Liver (tissue), 9 donors: ENCODE data around the gene TMEM186. TPM values are rescaled to one million over a fixed set of nuclear protein-coding genes. Genes with fewer than 3 reads are reported as not detected.
A peak's percentile ranks its signal among the peaks of the same experiment; 100 is the strongest.

ENCODE experiments used
- DNase-seq: peaks from one replicate; pipeline ENCODE4 v3.0.0-alpha.2; 2017; ENCODE audit warnings: low spot score
- H3K27ac ChIP-seq, 2 donors: one replicate each; pipeline ENCODE4 v1.7.0; 2013; ENCODE audit warnings: inconsistent platforms in 2 of 2, low read length in 2 of 2, control low read depth in 1 of 2, low read depth in 1 of 2, mild to moderate bottlenecking in 1 of 2
- H3K27me3 ChIP-seq, 4 donors: one replicate each; pipeline versions ENCODE4 v1.6.1 to v1.7.0; 2013; ENCODE audit warnings: low read length in 3 of 4, inconsistent platforms in 1 of 4, mild to moderate bottlenecking in 1 of 4, moderate library complexity in 1 of 4; ENCODE audit not compliant: control insufficient read depth in 4 of 4, insufficient read depth in 4 of 4
- H3K36me3 ChIP-seq, 4 donors: one replicate each; pipeline versions ENCODE4 v1.6.1 to v1.7.0; 2013; ENCODE audit warnings: low read length in 3 of 4, mild to moderate bottlenecking in 3 of 4, low read depth in 1 of 4, moderate library complexity in 1 of 4; ENCODE audit not compliant: control insufficient read depth in 4 of 4, insufficient read depth in 3 of 4
- H3K4me1 ChIP-seq, 4 donors: one replicate each; pipeline versions ENCODE4 v1.6.1 to v1.7.0; 2013; ENCODE audit warnings: low read length in 3 of 4, mild to moderate bottlenecking in 3 of 4, moderate library complexity in 1 of 4; ENCODE audit not compliant: control insufficient read depth in 4 of 4, insufficient read depth in 4 of 4
- H3K4me3 ChIP-seq, 3 donors: one replicate each; pipeline versions ENCODE4 v1.6.1 to v1.7.0; 2013; ENCODE audit warnings: low read length in 3 of 3, control low read depth in 1 of 3, low read depth in 1 of 3, mild to moderate bottlenecking in 1 of 3
- H3K9ac ChIP-seq, 2 donors: one replicate each; pipeline ENCODE4 v1.7.0; 2013; ENCODE audit warnings: low read length in 2 of 2, mild to moderate bottlenecking in 2 of 2, moderate library complexity in 2 of 2, control low read depth in 1 of 2, low read depth in 1 of 2
- H3K9me3 ChIP-seq, 4 donors: one replicate each; pipeline versions ENCODE4 v1.6.1 to v1.7.0; 2013; ENCODE audit warnings: low read length in 3 of 4; ENCODE audit not compliant: control insufficient read depth in 4 of 4
- ATF3 ChIP-seq: IDR thresholded peaks from 2 replicates; pipeline ENCODE4 v1.6.1; 2016; ENCODE audit warnings: antibody characterized with exemption
- CTCF ChIP-seq: fragments of 150-350 bp; IDR thresholded peaks from 2 replicates; pipeline ENCODE4 v1.5.1; 2017; ENCODE audit warnings: improper control_type of control experiment, low read depth, low read length; ENCODE audit not compliant: missing input control
- EGR1 ChIP-seq, 2 donors: IDR thresholded peaks; 2 replicates each; pipeline ENCODE4 v1.6.1; 2016 to 2018; ENCODE audit warnings: antibody characterized with exemption in 2 of 2, low read depth in 2 of 2
- FOXA2 ChIP-seq: IDR thresholded peaks from 2 replicates; pipeline ENCODE4 v1.6.1; 2016; ENCODE audit warnings: antibody characterized with exemption
- GABPA ChIP-seq, 2 donors: IDR thresholded peaks in 1 of 2; conservative IDR thresholded peaks in 1 of 2; 2 replicates each; pipeline ENCODE4 v1.6.1; 2016; ENCODE audit warnings: antibody characterized with exemption in 2 of 2, mild to moderate bottlenecking in 1 of 2, moderate library complexity in 1 of 2
- HNF4G ChIP-seq: IDR thresholded peaks from 2 replicates; pipeline ENCODE4 v1.6.1; 2016; ENCODE audit warnings: antibody characterized with exemption
- JUND ChIP-seq, 2 donors: IDR thresholded peaks; 2 replicates each; pipeline ENCODE4 v1.6.1; 2016; ENCODE audit warnings: antibody characterized with exemption in 2 of 2
- MAX ChIP-seq: IDR thresholded peaks from 2 replicates; pipeline ENCODE4 v1.6.1; 2016; ENCODE audit warnings: antibody characterized with exemption
- NR2F2 ChIP-seq: IDR thresholded peaks from 2 replicates; pipeline ENCODE4 v1.6.1; 2016; ENCODE audit warnings: antibody characterized with exemption
- REST ChIP-seq: IDR thresholded peaks from 2 replicates; pipeline ENCODE4 v1.6.1; 2016; ENCODE audit warnings: antibody characterized with exemption, mild to moderate bottlenecking
- SP1 ChIP-seq: IDR thresholded peaks from 2 replicates; pipeline ENCODE4 v1.6.1; 2018; ENCODE audit warnings: antibody characterized with exemption, mild to moderate bottlenecking
- TAF1 ChIP-seq: conservative IDR thresholded peaks from 2 replicates; pipeline ENCODE4 v1.6.1; 2016; ENCODE audit warnings: antibody characterized with exemption, mild to moderate bottlenecking
- YY1 ChIP-seq: IDR thresholded peaks from 2 replicates; pipeline ENCODE4 v1.6.1; 2016; ENCODE audit warnings: antibody characterized with exemption, mild to moderate bottlenecking
- WGBS: extraction: QIAGEN DNeasy Blood & Tissue Kit; methylation state at CpG from one replicate; pipeline ENCODE4 v1.1.7; 2013; 5-methylcytosine and 5-hydroxymethylcytosine counted together
- polyA plus RNA-seq, 2 donors: library from polyadenylated mRNA; stranded (reverse) in 1 of 2; unstranded in 1 of 2; fragments of 200-250 nt in 1 of 2; fragments of >200 nt in 1 of 2; fragmentation: Nextera tagmentation in 1 of 2; extraction: Ambion mirVana in 1 of 2; gene quantifications; one replicate each; pipeline versions ENCODE4 v1.2.1 to v1.2.3, GENCODE V29; 2013 to 2015
- total RNA-seq, 2 donors: library from RNA; depleted of rRNA; stranded (reverse); fragments of >200 nt; gene quantifications; one replicate each; pipeline ENCODE4 v1.2.3, GENCODE V29; 2014
- donor health status: healthy.
- donor health status: healthy.
- donor health status: healthy.
- donor health status: healthy.
- donor health status: healthy.

Gene TMEM186
- total and polyA plus RNA-seq, 4 donors, result 3.3 to 11.0 (median 7.1) TPM

GRCh38 chr16:8795818-8796217 is 1.6 kb downstream of the TMEM186 start:
- no peak overlapping the region for H3K9ac ChIP-seq
- no peaks in the 10 kb centered on the region for H3K27me3 ChIP-seq
- H3K4me1 ChIP-seq, result peaks cover 5 to 56% (median 38%) of the 10 kb centered on the region in 4 donors
- H3K4me3 ChIP-seq, result no peak overlapping the region
- WGBS, result 95% methylated on average over 10 of the region's 10 CpGs
- TF ChIP-seq CTCF (no peak), ATF3 (no peak), YY1 (no peak), REST (no peak), EGR1 (IDR thresholded peaks at IDR 0.05; ENCODE audit: low read depth in 2 of 2) (no peak), TAF1 (no peak), SP1 (no peak), GABPA (IDR thresholded peaks at IDR 0.05 in 1 of 2, conservative IDR thresholded peaks at IDR 0.05 in 1 of 2) (no peak), FOXA2 (no peak), MAX (no peak), HNF4G (no peak), JUND (IDR thresholded peaks at IDR 0.05) (no peak), NR2F2 (no peak)
- no peaks in the 10 kb centered on the region for H3K36me3 ChIP-seq
- no peaks in the 10 kb centered on the region for H3K9me3 ChIP-seq
- peak overlapping the region in 1 of 2 donors; percentile 30 for H3K27ac ChIP-seq
- no peak for DNase-seq

GRCh38 chr16:8795091-8795490 is 2.3 kb downstream of the TMEM186 start:
- TF ChIP-seq JUND (IDR thresholded peaks at IDR 0.05) (no peak), NR2F2 (no peak), GABPA (IDR thresholded peaks at IDR 0.05 in 1 of 2, conservative IDR thresholded peaks at IDR 0.05 in 1 of 2) (no peak)
- Histone ChIP-seq H3K27me3 (no peaks in the 10 kb centered on the region), H3K4me3 (no peak overlapping the region), H3K4me1 (peaks cover 5 to 53% (median 33%) of the 10 kb centered on the region in 4 donors), H3K36me3 (no peaks in the 10 kb centered on the region), H3K27ac (peak overlapping the region; percentile 13 to 30), H3K9ac (no peak overlapping the region), H3K9me3 (no peaks in the 10 kb centered on the region)
- 95% methylated on average over 8 of the region's 8 CpGs for WGBS
- DNase-seq, result no peak
